Common myeloid progenitor, CD34-positive (primary cell): ENCODE data around the gene G6PC3.
A peak's percentile ranks its signal among the peaks of the same experiment; 100 is the strongest.

ENCODE experiments used
- CTCF ChIA-PET: fragments of 350-600 bp; sonication (Branson Sonifier 250); formaldehyde crosslinking; loops from one replicate; lab custom pipeline; 2021; ENCODE audit warnings: antibody characterized with exemption; lab: Charles Lee
- POLR2A ChIA-PET: fragments of 350-600 bp; sonication (Branson Sonifier 250); formaldehyde crosslinking; loops from one replicate; lab custom pipeline; 2021; ENCODE audit warnings: antibody characterized with exemption; lab: Charles Lee
- DNase-seq, 3 donors: peaks; one replicate each; pipeline versions ENCODE4 v3.0.0 to v3.0.0-alpha.2; 2013
- H3K27ac ChIP-seq, 2 experiments: 1 replicate in 1 of 2; 2 replicates in 1 of 2; pipeline ENCODE4 v1.7.0; 2013; ENCODE audit warnings: inconsistent platforms in 2 of 2, low read length in 2 of 2, mild to moderate bottlenecking in 2 of 2, low read depth in 1 of 2, moderate library complexity in 1 of 2; ENCODE audit not compliant: severe bottlenecking in 2 of 2, insufficient read depth in 1 of 2, poor library complexity in 1 of 2
- H3K27me3 ChIP-seq, 5 experiments: replicated peaks in 2 of 5; 1 replicate in 3 of 5; 2 replicates in 2 of 5; pipeline versions ENCODE4 v1.6.1 to v1.7.0; 2013; ENCODE audit warnings: low read length in 4 of 5, mild to moderate bottlenecking in 2 of 5, moderate library complexity in 2 of 5, inconsistent platforms in 1 of 5; ENCODE audit not compliant: insufficient read depth in 5 of 5, control insufficient read depth in 4 of 5
- H3K36me3 ChIP-seq, 4 experiments: 1 replicate in 2 of 4; 2 replicates in 2 of 4; pipeline versions ENCODE4 v1.6.1 to v1.7.0; 2013; ENCODE audit warnings: low read length in 3 of 4, control low read depth in 1 of 4, mild to moderate bottlenecking in 1 of 4; ENCODE audit not compliant: control insufficient read depth in 4 of 4, insufficient read depth in 4 of 4
- H3K4me1 ChIP-seq, 4 experiments: 1 replicate in 3 of 4; 2 replicates in 1 of 4; pipeline versions ENCODE4 v1.6.1 to v1.7.1; 2013; ENCODE audit warnings: low read length in 3 of 4, mild to moderate bottlenecking in 3 of 4, control low read depth in 1 of 4, inconsistent platforms in 1 of 4, moderate library complexity in 1 of 4; ENCODE audit not compliant: control insufficient read depth in 4 of 4, insufficient read depth in 4 of 4; ENCODE audit errors: control extremely low read depth in 1 of 4
- H3K4me3 ChIP-seq, 7 experiments: 1 replicate in 4 of 7; 2 replicates in 3 of 7; pipeline versions ENCODE4 v1.5.1 to v1.7.0; 2013; ENCODE audit warnings: mild to moderate bottlenecking in 7 of 7, low read length in 6 of 7, moderate library complexity in 6 of 7, inconsistent platforms in 2 of 7, low read depth in 2 of 7, control low read depth in 1 of 7; ENCODE audit not compliant: insufficient read depth in 4 of 7, control insufficient read depth in 1 of 7; ENCODE audit errors: extremely low read depth in 1 of 7
- H3K9me3 ChIP-seq, 5 experiments: 1 replicate in 4 of 5; 2 replicates in 1 of 5; pipeline versions ENCODE4 v1.6.1 to v1.7.1; 2013; ENCODE audit warnings: low read length in 4 of 5, mild to moderate bottlenecking in 2 of 5, inconsistent platforms in 1 of 5, low read depth in 1 of 5, moderate library complexity in 1 of 5; ENCODE audit not compliant: control insufficient read depth in 4 of 5, insufficient read depth in 2 of 5; ENCODE audit errors: control extremely low read depth in 1 of 5
- WGBS: methylation state at CpG from one replicate; pipeline ENCODE4 v1.1.5; 2013; ENCODE audit not compliant: insufficient coverage; 5-methylcytosine and 5-hydroxymethylcytosine counted together

Gene G6PC3

DNA sequence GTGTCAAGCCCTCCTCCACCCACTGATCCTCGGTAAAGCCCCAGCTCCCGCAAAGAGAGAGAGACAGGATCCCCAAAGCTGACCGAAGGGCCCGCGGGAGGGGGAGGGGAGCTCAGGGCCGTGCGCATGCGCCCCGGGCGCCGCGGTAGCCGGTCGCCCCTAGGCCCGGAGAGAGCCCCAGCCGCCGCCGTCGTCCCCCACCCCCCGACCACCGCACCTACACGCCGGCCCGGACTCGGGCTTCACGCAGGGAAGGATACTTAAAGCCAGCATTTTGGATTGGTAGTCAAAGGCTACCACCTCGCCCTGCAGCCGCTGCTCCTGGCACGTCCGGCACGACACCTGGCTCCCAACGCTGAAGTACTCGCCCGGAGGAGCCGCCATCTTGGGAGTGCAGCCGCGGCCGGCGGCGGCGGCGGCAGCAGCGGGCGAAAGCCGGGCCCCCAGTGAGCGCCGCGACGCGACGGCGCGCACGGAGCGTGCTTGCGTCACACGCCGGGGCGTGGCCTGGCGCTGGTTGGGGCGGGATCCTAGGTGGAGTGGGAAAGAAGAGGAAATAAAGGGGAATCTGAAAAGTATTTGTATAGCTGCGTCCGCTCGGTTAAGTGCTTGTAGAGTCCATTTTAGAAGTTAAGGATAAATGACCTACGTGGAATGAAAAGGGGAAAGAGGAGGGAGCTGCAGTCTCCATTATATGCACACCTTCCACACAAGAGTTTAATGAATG is 4.2 kb upstream of the G6PC3 start, which contains the start of gene LSM12:
Gene LSM12, minus strand, starts transcription at position 468 of the 727 bp plus-strand sequence. Its CDS starts 84 bp downstream, at position 384.
- peak within 1 kb of the TSS; percentile 73 to 96 (median 79) for H3K4me3 ChIP-seq
- POLR2A ChIA-PET, result interaction anchor here (0.6 to 1.8 kb wide), 4 partner anchors 9 to 258 kb away, joined by 3 to 6 read pairs (median 4); partner anchors contain the start of genes HDAC5 and SLC25A39
- H3K9me3 ChIP-seq, result no peaks in the 10 kb centered on the region
- no peaks in the 10 kb centered on the region for H3K27me3 ChIP-seq
- peak; percentile 93 to 94 (median 93) for DNase-seq
- CTCF ChIA-PET, result interaction anchor here (0.6 to 1.6 kb wide), 4 partner anchors 9 to 393 kb away, joined by 3 to 6 read pairs (median 4); no protein-coding TSS in a partner anchor
- peaks cover 14 to 38% (median 33%) of the 10 kb centered on the region in 4 experiments for H3K4me1 ChIP-seq
- H3K36me3 ChIP-seq, result peaks cover 0 to 25% (median 15%) of the 10 kb centered on the region in 4 experiments
- peak within 1 kb of the TSS; percentile 58 to 89 for H3K27ac ChIP-seq
- under 1% methylated on average over 57 of the region's 65 CpGs for WGBS

DNA sequence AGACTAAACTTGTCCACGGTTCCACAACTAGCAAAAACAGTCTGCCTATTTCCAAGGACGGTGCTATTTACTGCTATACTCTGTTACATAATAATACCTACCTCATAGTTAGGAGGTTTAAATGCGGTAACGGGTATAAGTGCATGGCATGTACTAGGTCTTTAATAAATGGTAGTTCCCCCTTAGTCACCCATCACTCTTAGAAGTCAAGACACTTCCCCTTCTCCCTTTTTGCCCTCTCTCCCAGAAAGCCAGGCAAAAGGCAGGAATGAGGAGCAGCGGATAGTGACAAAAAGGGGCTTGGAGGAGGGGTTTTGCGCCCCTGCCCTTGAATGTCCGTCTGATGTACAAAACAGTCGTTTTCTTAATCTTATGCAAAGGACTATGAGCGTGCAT is 3.0 kb upstream of the G6PC3 start:
- DNase-seq, result peak in 1 of 3 donors; percentile 21
- H3K9me3 ChIP-seq, result no peaks in the 10 kb centered on the region
- H3K27me3 ChIP-seq, result no peaks in the 10 kb centered on the region
- peaks cover 0 to 15% (median 8%) of the 10 kb centered on the region in 4 experiments for H3K36me3 ChIP-seq
- WGBS, result 93% methylated on average over 7 of the region's 9 CpGs
- POLR2A ChIA-PET, result no interaction called here
- CTCF ChIA-PET, result interaction anchor here (0.8 to 1.6 kb wide), 2 partner anchors 10 to 49 kb away, joined by 3 to 6 read pairs; no protein-coding TSS in a partner anchor
- H3K4me3 ChIP-seq, result peak overlapping the region in 2 of 7 experiments; percentile 0 to 73
- H3K4me1 ChIP-seq, result peaks cover 18 to 48% (median 41%) of the 10 kb centered on the region in 4 experiments
- no peak overlapping the region for H3K27ac ChIP-seq

DNA sequence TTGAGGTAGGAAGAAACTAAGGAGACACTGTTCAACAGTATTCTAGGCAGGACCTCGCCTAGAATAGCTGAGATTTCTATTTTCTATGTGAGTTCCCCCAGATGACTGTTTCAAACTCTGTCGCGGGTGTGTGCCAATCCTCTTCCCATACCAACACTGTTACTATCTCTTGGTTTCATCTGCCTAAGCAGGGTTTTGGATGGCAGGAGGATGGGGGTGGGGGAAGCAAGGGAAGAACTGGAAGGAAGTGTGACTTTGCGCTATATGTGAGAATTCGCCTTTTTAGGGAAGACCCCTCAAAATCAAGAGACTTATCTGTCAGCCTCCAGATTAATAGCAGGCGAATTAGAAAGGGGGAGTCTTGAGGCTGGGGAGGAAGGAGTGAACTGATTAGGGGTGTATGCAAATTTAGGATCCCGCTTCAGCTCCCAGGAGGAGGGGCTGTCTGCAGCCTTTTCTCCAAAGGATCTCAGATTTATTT is 521 bp upstream of the G6PC3 start:
- peak overlapping the region; percentile 47 to 91 (median 73) for H3K4me3 ChIP-seq
- 4% methylated on average over 3 of the region's 7 CpGs for WGBS
- H3K9me3 ChIP-seq, result no peaks in the 10 kb centered on the region
- H3K27me3 ChIP-seq, result no peaks in the 10 kb centered on the region
- DNase-seq, result peak in 1 of 3 donors; percentile 55
- ChIA-PET POLR2A (interaction anchor here (0.7 to 1.0 kb wide), 2 partner anchors 17 to 73 kb away, joined by 4 to 9 read pairs; no protein-coding TSS in a partner anchor), CTCF (interaction anchor here (2.6 kb wide), 1 partner anchor 14 kb away, joined by 13 read pairs; no protein-coding TSS in a partner anchor)
- H3K36me3 ChIP-seq, result peaks cover 0 to 20% (median 8%) of the 10 kb centered on the region in 4 experiments
- H3K4me1 ChIP-seq, result peaks cover 18 to 49% (median 41%) of the 10 kb centered on the region in 4 experiments
- H3K27ac ChIP-seq, result peak overlapping the region in 1 of 2 experiments; percentile 78

DNA sequence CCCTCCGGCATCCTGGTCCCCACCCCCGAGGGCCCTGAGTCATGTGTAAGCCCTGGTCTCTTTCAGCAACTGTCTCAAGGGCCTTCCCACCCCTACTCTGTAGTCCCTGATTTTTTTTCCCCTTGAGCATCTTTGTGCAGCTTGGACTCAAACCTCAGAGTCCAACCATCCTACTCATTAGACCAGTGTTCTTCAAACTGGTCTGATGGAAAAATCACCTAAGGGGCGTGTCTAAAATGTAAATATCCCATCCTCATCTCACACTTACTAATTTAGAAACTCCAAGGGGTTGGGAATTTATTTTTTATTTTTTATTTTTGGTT is 624 bp downstream of the G6PC3 start:
- ChIA-PET POLR2A (interaction anchor here (0.9 kb wide), 1 partner anchor 40 kb away, joined by 3 read pairs; no protein-coding TSS in a partner anchor), CTCF (interaction anchor here (2.6 kb wide), 1 partner anchor 13 kb away, joined by 13 read pairs; no protein-coding TSS in a partner anchor)
- 0% methylated on average over 1 of the region's 3 CpGs for WGBS
- Histone ChIP-seq H3K27ac (peak overlapping the region; percentile 46 to 77), H3K9me3 (no peaks in the 10 kb centered on the region), H3K27me3 (no peaks in the 10 kb centered on the region), H3K4me1 (peaks cover 14 to 44% (median 32%) of the 10 kb centered on the region in 4 experiments), H3K36me3 (peaks cover under 1 to 32% (median 15%) of the 10 kb centered on the region in 4 experiments), H3K4me3 (peak overlapping the region; percentile 47 to 91 (median 73))
- no peak for DNase-seq

DNA sequence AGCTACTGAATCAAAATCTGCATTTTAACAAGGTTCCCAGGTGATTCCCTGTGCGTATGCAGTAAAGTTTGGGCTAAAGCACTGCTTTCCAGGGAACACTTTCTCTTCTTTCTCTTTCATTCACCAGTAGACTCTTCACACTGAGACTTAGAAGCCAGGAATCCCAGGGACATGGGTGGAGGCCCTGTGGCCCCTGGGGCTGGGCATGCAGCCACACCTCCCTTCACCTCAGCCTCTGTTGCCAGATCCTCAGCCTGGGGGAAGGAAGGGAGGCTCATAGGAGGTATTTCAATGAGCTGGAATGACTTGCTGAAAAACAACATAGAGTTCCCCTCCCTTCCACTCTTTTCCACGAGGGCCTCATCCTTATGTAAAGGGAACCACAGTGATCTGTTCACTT is 1.2 kb downstream of the G6PC3 start:
- Histone ChIP-seq H3K4me1 (peaks cover 14 to 47% (median 31%) of the 10 kb centered on the region in 4 experiments), H3K4me3 (peak overlapping the region in 5 of 7 experiments; percentile 62 to 91 (median 77)), H3K27me3 (no peaks in the 10 kb centered on the region), H3K9me3 (no peaks in the 10 kb centered on the region), H3K36me3 (peaks cover 5 to 38% (median 21%) of the 10 kb centered on the region in 4 experiments), H3K27ac (peak overlapping the region in 1 of 2 experiments; percentile 77)
- 50% methylated on average over 2 of the region's 2 CpGs for WGBS
- CTCF ChIA-PET, result interaction anchor here (0.6 to 2.6 kb wide), 3 partner anchors 9 to 23 kb away, joined by 3 to 13 read pairs (median 3); no protein-coding TSS in a partner anchor
- POLR2A ChIA-PET, result interaction anchor here (0.9 kb wide), 1 partner anchor 39 kb away, joined by 3 read pairs; no protein-coding TSS in a partner anchor
- DNase-seq, result no peak

DNA sequence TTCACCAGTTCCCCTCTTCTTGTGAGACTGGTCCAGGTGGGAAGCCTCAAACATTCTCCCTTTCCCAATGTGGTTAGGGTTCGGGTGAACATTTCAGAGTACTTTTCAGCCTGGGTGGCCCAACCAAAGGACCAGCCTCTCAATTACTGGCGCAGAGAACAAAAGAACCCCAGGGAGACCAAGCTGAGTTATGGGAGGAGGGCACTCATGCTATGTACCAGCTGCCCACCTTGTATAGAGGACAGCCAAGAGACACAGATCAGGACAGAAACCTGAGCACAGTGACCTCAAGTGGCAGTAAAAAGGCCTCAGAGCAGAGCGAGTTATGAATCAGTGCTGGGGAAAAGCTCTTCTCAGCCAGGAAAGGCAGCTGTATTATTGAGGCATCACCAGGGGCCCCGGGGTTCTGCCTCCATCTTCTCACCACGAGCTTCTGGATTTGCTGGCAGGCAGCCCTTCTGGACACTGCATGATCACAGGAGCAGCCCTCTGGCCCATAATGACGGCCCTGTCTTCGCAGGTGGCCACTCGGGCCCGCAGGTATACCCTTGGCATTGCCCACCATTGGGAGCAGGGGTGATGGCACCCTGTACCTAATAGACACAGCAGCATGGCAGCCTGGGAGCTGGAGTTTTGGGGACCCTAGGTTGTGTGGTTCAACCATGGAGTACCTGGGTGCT is 3.8 kb downstream of the G6PC3 start:
- Histone ChIP-seq H3K4me1 (peaks cover 11 to 54% (median 23%) of the 10 kb centered on the region in 4 experiments), H3K27me3 (no peaks in the 10 kb centered on the region), H3K27ac (no peak overlapping the region), H3K4me3 (no peak overlapping the region), H3K36me3 (peaks cover 10 to 58% (median 40%) of the 10 kb centered on the region in 4 experiments), H3K9me3 (no peaks in the 10 kb centered on the region)
- CTCF ChIA-PET, result interaction anchor here (0.8 to 3.2 kb wide), 4 partner anchors 10 to 23 kb away, joined by 3 to 19 read pairs (median 4); no protein-coding TSS in a partner anchor
- DNase-seq, result no peak
- POLR2A ChIA-PET, result interaction anchor here (0.6 to 1.5 kb wide), 3 partner anchors 8 to 23 kb away, joined by 3 read pairs; no protein-coding TSS in a partner anchor
- WGBS, result 96% methylated on average over 6 of the region's 9 CpGs
